Activated CD4-positive, alpha-beta T cell treated with anti-CD3 and anti-CD28 coated beads, Interleukin-10, Interleukin-2, amounts not matched to agents 100 ng/mL and 50 ng/mL, durations not matched to agents 16 hours and 8 hours (primary cell): ENCODE measurements around the gene KRTAP20-2.

ENCODE experiments used
- DNase-seq: peaks from one replicate; pipeline ENCODE4 v3.0.0-alpha.2; 2020

The KRTAP20-2 gene

DNA sequence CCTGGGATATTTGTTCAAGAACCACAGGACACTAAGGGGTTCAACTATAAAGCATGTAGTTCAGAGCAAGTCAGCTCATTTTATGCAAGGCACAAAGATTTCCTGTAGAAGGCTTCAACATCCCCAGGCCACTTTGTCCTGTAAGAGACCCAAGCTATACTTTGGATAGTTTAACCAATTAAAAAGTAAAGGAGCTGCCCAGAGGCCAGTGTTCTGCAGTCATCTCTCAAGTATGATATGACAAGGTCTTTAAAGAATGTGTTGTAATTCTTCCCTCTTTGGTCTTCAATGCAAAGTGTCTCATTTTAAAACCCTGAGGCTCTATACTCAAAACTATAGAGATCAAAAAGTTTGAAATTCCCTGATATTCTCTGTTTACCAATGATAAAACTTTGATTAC, 41.7 kb downstream of the KRTAP20-2 start:
- no peak for DNase-seq

GRCh38 chr21:30680586-30680985, 45.6 kb downstream of the KRTAP20-2 start:
- no peak for DNase-seq

- DNase-seq, result no peak
Observed at GRCh38 chr21:30684506-30684905, 49.5 kb downstream of the KRTAP20-2 start.
